H1 (cell line): ENCODE results near the gene PIAS1. TPM values are rescaled to one million over a fixed set of nuclear protein-coding genes. Genes with fewer than 3 reads are reported as not detected.
"Not testable (repeated sequence)": the region's sequence is repeated elsewhere in the genome, so short reads cannot be mapped to it uniquely, and the experiment has no call there.

ENCODE experiments used
- CTCF ChIA-PET: fragments of 300-600 bp; sonication (Branson Sonifier 250); formaldehyde crosslinking; loops from one replicate; lab custom pipeline; 2021; ENCODE audit not compliant: partially characterized antibody; lab: Charles Lee
- POLR2A ChIA-PET: fragments of 300-600 bp; sonication (Branson Sonifier 250); formaldehyde crosslinking; loops from one replicate; lab custom pipeline; 2021; ENCODE audit warnings: inconsistent platforms; ENCODE audit not compliant: partially characterized antibody; lab: Charles Lee
- DNase-seq, 2 experiments: peaks; one replicate each; pipeline versions ENCODE4 v3.0.0 to v3.0.0-alpha.2; 2010 to 2022; ENCODE audit warnings: low spot score in 2 of 2, low read depth in 1 of 2, mixed read lengths in 1 of 2
- FAIRE-seq: peaks from 2 replicates; lab custom pipeline; 2011; peaks lifted over from hg19 to GRCh38; lab: Jason Lieb, UNC
- H2AFZ ChIP-seq: 2 replicates; pipeline ENCODE4 v1.8.1; 2012; ENCODE audit warnings: low read length, inconsistent platforms
- H2AK5ac ChIP-seq: 2 replicates; pipeline ENCODE4 v1.6.1; 2013; ENCODE audit warnings: low read depth, low read length
- H2BK120ac ChIP-seq: replicated peaks from 2 replicates; pipeline ENCODE3; 2013; ENCODE audit warnings: low read depth, low read length, inconsistent platforms
- H2BK12ac ChIP-seq: 2 replicates; pipeline ENCODE4 v1.6.1; 2013; ENCODE audit warnings: low read depth, low read length
- H2BK15ac ChIP-seq: 2 replicates; pipeline ENCODE4 v1.6.1; 2013; ENCODE audit warnings: low read length
- H2BK20ac ChIP-seq: 2 replicates; pipeline ENCODE4 v1.6.1; 2013; ENCODE audit warnings: low read length
- H2BK5ac ChIP-seq: 2 replicates; pipeline ENCODE4 v1.6.1; 2013; ENCODE audit warnings: low read depth, low read length
- H3K14ac ChIP-seq: 2 replicates; pipeline ENCODE4 v1.6.1; 2013; ENCODE audit warnings: inconsistent platforms; ENCODE audit not compliant: insufficient read length
- H3K18ac ChIP-seq: 2 replicates; pipeline ENCODE4 v1.6.1; 2013; ENCODE audit warnings: low read length; ENCODE audit errors: extremely low read depth
- H3K23ac ChIP-seq: 2 replicates; pipeline ENCODE4 v1.6.1; 2013; ENCODE audit warnings: inconsistent platforms; ENCODE audit not compliant: insufficient read length
- H3K23me2 ChIP-seq: 2 replicates; pipeline ENCODE4 v1.6.1; 2013; ENCODE audit warnings: low read depth, low read length
- H3K27ac ChIP-seq: 2 replicates; pipeline ENCODE4 v1.6.1; 2011; ENCODE audit warnings: low read depth, low read length, inconsistent platforms
- H3K27me3 ChIP-seq, 4 experiments: replicated peaks in 1 of 4; 1 replicate in 1 of 4; 2 replicates in 3 of 4; pipeline versions ENCODE4 v1.6.1 to v1.8.1; 2011 to 2013; ENCODE audit warnings: low read length in 3 of 4, mild to moderate bottlenecking in 3 of 4, inconsistent platforms in 2 of 4, mixed read lengths in 2 of 4, moderate library complexity in 1 of 4; ENCODE audit not compliant: control insufficient read depth in 3 of 4, insufficient read depth in 3 of 4; ENCODE audit errors: extremely low read depth in 1 of 4
- H3K36me3 ChIP-seq, 4 experiments: 2 replicates each; pipeline versions ENCODE4 v1.6.1 to v1.8.1; 2011 to 2013; ENCODE audit warnings: mild to moderate bottlenecking in 4 of 4, low read length in 3 of 4, moderate library complexity in 2 of 4, control low read depth in 1 of 4, inconsistent platforms in 1 of 4; ENCODE audit not compliant: insufficient read depth in 4 of 4, control insufficient read depth in 2 of 4
- H3K4ac ChIP-seq: replicated peaks from 2 replicates; pipeline ENCODE3; 2013; ENCODE audit warnings: low read length, low read depth, mixed read lengths, inconsistent platforms; ENCODE audit not compliant: insufficient read length
- H3K4me1 ChIP-seq, 4 experiments: replicated peaks in 1 of 4; 1 replicate in 1 of 4; 2 replicates in 3 of 4; pipeline versions ENCODE4 v1.6.1 to v1.8.1; 2011 to 2013; ENCODE audit warnings: low read length in 3 of 4, inconsistent platforms in 2 of 4, mixed read lengths in 1 of 4; ENCODE audit not compliant: insufficient read depth in 4 of 4, control insufficient read depth in 3 of 4
- H3K4me2 ChIP-seq, 2 experiments: 2 replicates each; pipeline versions ENCODE4 v1.6.1 to v1.8.1; 2011 to 2013; ENCODE audit warnings: low read depth in 2 of 2, low read length in 2 of 2, control low read depth in 1 of 2, inconsistent platforms in 1 of 2, mild to moderate bottlenecking in 1 of 2; ENCODE audit not compliant: insufficient read depth in 1 of 2
- H3K4me3 ChIP-seq, 4 experiments: fragments of 200-600, 300-600 bp in 1 of 4; sonication (generic), shearing (Covaris generic), sonication (Bioruptor Twin) in 1 of 4; 2 replicates each; pipeline versions ENCODE4 v1.5.1 to v1.8.1; 2011 to 2016; ENCODE audit warnings: low read length in 4 of 4, low read depth in 3 of 4, control low read depth in 2 of 4, inconsistent platforms in 2 of 4, mild to moderate bottlenecking in 2 of 4, mixed read lengths in 1 of 4, moderate library complexity in 1 of 4; ENCODE audit not compliant: insufficient read depth in 2 of 4; ENCODE audit errors: extremely low read depth in 1 of 4
- H3K56ac ChIP-seq: replicated peaks from 2 replicates; pipeline ENCODE3; 2013; ENCODE audit warnings: low read depth, mild to moderate bottlenecking, mixed read lengths, low read length, inconsistent platforms; ENCODE audit not compliant: insufficient read length
- H3K79me1 ChIP-seq: 2 replicates; pipeline ENCODE4 v1.6.1; 2013; ENCODE audit warnings: low read depth, low read length, control low read depth
- H3K79me2 ChIP-seq, 2 experiments: 2 replicates each; pipeline versions ENCODE4 v1.6.1 to v1.8.1; 2012 to 2013; ENCODE audit warnings: low read length in 2 of 2, mild to moderate bottlenecking in 2 of 2, inconsistent platforms in 1 of 2; ENCODE audit not compliant: insufficient read depth in 2 of 2, control insufficient read depth in 1 of 2
- H3K9ac ChIP-seq, 4 experiments: replicated peaks in 1 of 4; 1 replicate in 1 of 4; 2 replicates in 3 of 4; pipeline versions ENCODE4 v1.6.1 to v1.8.1; 2011 to 2013; ENCODE audit warnings: low read depth in 3 of 4, low read length in 3 of 4, control low read depth in 2 of 4, mild to moderate bottlenecking in 2 of 4, moderate library complexity in 2 of 4, inconsistent platforms in 1 of 4; ENCODE audit errors: extremely low read depth in 1 of 4
- H3K9me3 ChIP-seq, 2 experiments: 2 replicates each; pipeline versions ENCODE4 v1.6.1 to v1.8.1; 2012 to 2013; ENCODE audit warnings: mild to moderate bottlenecking in 2 of 2, moderate library complexity in 2 of 2, control low read depth in 1 of 2, inconsistent platforms in 1 of 2, low read depth in 1 of 2, low read length in 1 of 2, mixed read lengths in 1 of 2; ENCODE audit not compliant: insufficient read depth in 2 of 2
- H4K20me1 ChIP-seq, 2 experiments: replicated peaks in 1 of 2; 2 replicates each; pipeline versions ENCODE3 to v1.8.1; 2011 to 2013; ENCODE audit warnings: inconsistent platforms in 2 of 2, low read length in 2 of 2, mild to moderate bottlenecking in 1 of 2; ENCODE audit not compliant: insufficient read depth in 2 of 2, control insufficient read depth in 1 of 2
- H4K5ac ChIP-seq: 2 replicates; pipeline ENCODE4 v1.6.1; 2013; ENCODE audit warnings: low read length, low read depth, mixed read lengths, inconsistent platforms; ENCODE audit not compliant: insufficient read length
- H4K8ac ChIP-seq: 2 replicates; pipeline ENCODE4 v1.8.0; 2013; ENCODE audit warnings: mild to moderate bottlenecking, moderate library complexity, low read length, inconsistent platforms; ENCODE audit not compliant: insufficient read depth; ENCODE audit errors: extremely low read depth
- H4K91ac ChIP-seq: replicated peaks from 2 replicates; pipeline ENCODE3; 2013; ENCODE audit warnings: low read length, mixed read lengths, inconsistent platforms; ENCODE audit not compliant: insufficient read length
- WGBS, 2 experiments: shearing (Covaris generic) in 1 of 2; methylation state at CpG; one replicate each; pipeline versions ENCODE4 v1.1.6 to v1.1.7; 2013 to 2015; ENCODE audit warnings: low lambda C conversion rate in 2 of 2, mixed read lengths in 2 of 2, inconsistent platforms in 1 of 2, low coverage in 1 of 2, missing lambda C conversion rate in 1 of 2; ENCODE audit not compliant: insufficient replicate concordance in 2 of 2, insufficient coverage in 1 of 2, insufficient read length in 1 of 2; ENCODE audit errors: extremely low coverage in 1 of 2, missing lambda C conversion rate in 1 of 2; 5-methylcytosine and 5-hydroxymethylcytosine counted together
- polyA plus RNA-seq, 7 experiments: library from polyadenylated mRNA; depleted of rRNA in 3 of 7; stranded (reverse) in 5 of 7; unstranded in 2 of 7; fragments of >200 nt in 5 of 7; fragments of 200-250 nt in 2 of 7; gene quantifications; 1 replicate in 5 of 7; 2 replicates in 1 of 7; 4 replicates in 1 of 7; pipeline versions ENCODE4 v1.2.1 to v1.2.3, GENCODE V29; 2011 to 2013; ENCODE audit warnings: missing spikeins in 2 of 7, mixed read lengths in 2 of 7
- total RNA-seq: library from RNA; stranded (reverse); fragmentation: NEBNext Ultra II Directional; extraction: Animal tissue kit (Norgen Biotek cat#: 25700); gene quantifications from 2 replicates; pipeline ENCODE4 v1.2.1, GENCODE V29; 2021

The PIAS1 gene
- total and polyA plus RNA-seq, 2 of the 8 experiments (the other 6 are each of a cell fraction or from before 2014, with no cell fraction given) = 30.8 to 34.5 TPM

DNA sequence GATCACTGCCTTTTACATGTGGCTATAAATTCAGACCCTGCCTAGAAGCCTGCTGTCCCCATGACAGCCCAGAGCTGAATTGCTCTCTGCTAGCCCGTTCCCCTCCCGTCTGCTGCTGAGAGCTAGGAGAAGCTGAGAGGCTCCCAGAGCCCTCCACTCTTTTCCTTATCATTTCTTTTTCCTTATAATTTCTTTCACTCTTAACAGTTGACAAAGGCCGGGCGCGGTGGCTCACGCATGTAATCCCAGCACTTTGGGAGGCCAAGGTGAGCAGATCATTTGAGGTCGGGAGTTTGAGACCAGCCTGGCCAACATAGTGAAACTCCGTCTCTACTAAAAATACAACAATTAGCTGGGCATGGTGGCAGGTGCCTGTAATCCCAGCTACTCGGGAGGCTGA, 180.4 kb downstream of the PIAS1 start:
- peak in 1 of 2 experiments; percentile 37 for DNase-seq
- H4K91ac ChIP-seq, H3K56ac ChIP-seq, H3K36me3 ChIP-seq, H3K23me2 ChIP-seq, H3K4me2 ChIP-seq, H3K79me1 ChIP-seq, H3K4ac ChIP-seq, H3K27ac ChIP-seq, H2AK5ac ChIP-seq, H3K18ac ChIP-seq, H3K23ac ChIP-seq, H2BK12ac ChIP-seq, H3K4me3 ChIP-seq, H4K8ac ChIP-seq, H3K4me1 ChIP-seq, H2AFZ ChIP-seq, H2BK20ac ChIP-seq, H2BK5ac ChIP-seq, H3K79me2 ChIP-seq, H3K9ac ChIP-seq, FAIRE-seq, H3K27me3 ChIP-seq, H3K9me3 ChIP-seq, H2BK120ac ChIP-seq, H2BK15ac ChIP-seq, H4K20me1 ChIP-seq, H4K5ac ChIP-seq, H3K14ac ChIP-seq: not testable (repeated sequence)
- ChIA-PET CTCF (interaction anchor here (0.9 to 6.3 kb wide), 2 partner anchors 18 to 71 kb away, joined by 4 to 26 read pairs; no protein-coding TSS in a partner anchor), POLR2A (interaction anchor here (0.6 kb wide), 1 partner anchor 14 kb away, joined by 3 read pairs; no protein-coding TSS in a partner anchor)
- WGBS, 2 experiments = 90% methylated on average over 9 of the region's 9 CpGs; no CpG with 5 or more reads in 1 of the 2 experiments
